Endothelial cell of umbilical vein (primary cell): ENCODE results near the gene TMED7.

Source experiments
- EZH2 ChIP-seq: IDR thresholded peaks from 2 replicates; pipeline ENCODE4 v1.6.1; 2012; ENCODE audit warnings: borderline replicate concordance, low read depth, mild to moderate bottlenecking, moderate library complexity, low read length, inconsistent platforms; ENCODE audit not compliant: severe bottlenecking
- POLR2A ChIP-seq: IDR thresholded peaks from 2 replicates; pipeline ENCODE4 v1.6.1; 2012; ENCODE audit warnings: low read depth, mild to moderate bottlenecking, control low read depth, low read length
- POLR2AphosphoS5 ChIP-seq: IDR thresholded peaks from 2 replicates; pipeline ENCODE4 v1.6.1; 2012; ENCODE audit warnings: low read depth, mild to moderate bottlenecking, control low read depth, low read length, moderate library complexity; ENCODE audit not compliant: insufficient read depth
- TF ChIP-seq, protein P1 (sequence below), 2 donors: IDR thresholded peaks; 1 replicate in 1 of 2; 2 replicates in 1 of 2; pipeline ENCODE4 v1.5.1; 2011; ENCODE audit warnings: low read length in 2 of 2, mild to moderate bottlenecking in 2 of 2, moderate library complexity in 2 of 2, control low read depth in 1 of 2, inconsistent platforms in 1 of 2, low read depth in 1 of 2; ENCODE audit not compliant: insufficient read depth in 1 of 2; ENCODE audit errors: extremely low read depth in 1 of 2
- TF ChIP-seq, protein P2 (sequence below): IDR thresholded peaks from 2 replicates; pipeline ENCODE4 v1.6.1; 2011; ENCODE audit not compliant: insufficient read depth, insufficient read length

DNA sequence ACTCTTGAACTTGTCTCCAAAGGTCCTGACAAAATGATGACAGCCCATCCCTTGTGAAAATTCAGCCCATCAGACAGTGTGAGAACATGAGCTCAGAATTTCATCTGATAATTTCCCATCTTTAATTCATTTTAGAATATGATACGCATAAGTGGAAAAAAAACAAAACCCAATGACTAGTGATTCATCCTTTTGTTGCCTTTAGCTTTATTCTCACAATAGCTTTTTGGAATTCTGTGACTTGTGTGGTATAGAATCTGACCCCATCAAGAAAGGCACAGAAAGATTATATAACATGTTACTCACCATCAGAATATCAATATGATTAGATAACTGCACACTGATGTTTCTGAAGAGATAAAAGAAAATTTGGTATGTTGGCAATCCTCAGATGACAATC is 16.1 kb upstream of the TMED7 start:
- TF ChIP-seq, protein P1, sequence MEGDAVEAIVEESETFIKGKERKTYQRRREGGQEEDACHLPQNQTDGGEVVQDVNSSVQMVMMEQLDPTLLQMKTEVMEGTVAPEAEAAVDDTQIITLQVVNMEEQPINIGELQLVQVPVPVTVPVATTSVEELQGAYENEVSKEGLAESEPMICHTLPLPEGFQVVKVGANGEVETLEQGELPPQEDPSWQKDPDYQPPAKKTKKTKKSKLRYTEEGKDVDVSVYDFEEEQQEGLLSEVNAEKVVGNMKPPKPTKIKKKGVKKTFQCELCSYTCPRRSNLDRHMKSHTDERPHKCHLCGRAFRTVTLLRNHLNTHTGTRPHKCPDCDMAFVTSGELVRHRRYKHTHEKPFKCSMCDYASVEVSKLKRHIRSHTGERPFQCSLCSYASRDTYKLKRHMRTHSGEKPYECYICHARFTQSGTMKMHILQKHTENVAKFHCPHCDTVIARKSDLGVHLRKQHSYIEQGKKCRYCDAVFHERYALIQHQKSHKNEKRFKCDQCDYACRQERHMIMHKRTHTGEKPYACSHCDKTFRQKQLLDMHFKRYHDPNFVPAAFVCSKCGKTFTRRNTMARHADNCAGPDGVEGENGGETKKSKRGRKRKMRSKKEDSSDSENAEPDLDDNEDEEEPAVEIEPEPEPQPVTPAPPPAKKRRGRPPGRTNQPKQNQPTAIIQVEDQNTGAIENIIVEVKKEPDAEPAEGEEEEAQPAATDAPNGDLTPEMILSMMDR (IDR thresholded peaks at IDR 0.05; ENCODE audit: extremely low read depth in 1 of 2, insufficient read depth in 1 of 2, low read depth in 1 of 2, low read length in 2 of 2) = no peak
- TF ChIP-seq POLR2AphosphoS5 (no peak), EZH2 (no peak), POLR2A (no peak)
- TF ChIP-seq, protein P2, sequence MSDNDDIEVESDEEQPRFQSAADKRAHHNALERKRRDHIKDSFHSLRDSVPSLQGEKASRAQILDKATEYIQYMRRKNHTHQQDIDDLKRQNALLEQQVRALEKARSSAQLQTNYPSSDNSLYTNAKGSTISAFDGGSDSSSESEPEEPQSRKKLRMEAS = no peak
